ENCODE measurements around the gene OR52W1.

OR52W1 gene, protein sequence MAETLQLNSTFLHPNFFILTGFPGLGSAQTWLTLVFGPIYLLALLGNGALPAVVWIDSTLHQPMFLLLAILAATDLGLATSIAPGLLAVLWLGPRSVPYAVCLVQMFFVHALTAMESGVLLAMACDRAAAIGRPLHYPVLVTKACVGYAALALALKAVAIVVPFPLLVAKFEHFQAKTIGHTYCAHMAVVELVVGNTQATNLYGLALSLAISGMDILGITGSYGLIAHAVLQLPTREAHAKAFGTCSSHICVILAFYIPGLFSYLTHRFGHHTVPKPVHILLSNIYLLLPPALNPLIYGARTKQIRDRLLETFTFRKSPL

DNA sequence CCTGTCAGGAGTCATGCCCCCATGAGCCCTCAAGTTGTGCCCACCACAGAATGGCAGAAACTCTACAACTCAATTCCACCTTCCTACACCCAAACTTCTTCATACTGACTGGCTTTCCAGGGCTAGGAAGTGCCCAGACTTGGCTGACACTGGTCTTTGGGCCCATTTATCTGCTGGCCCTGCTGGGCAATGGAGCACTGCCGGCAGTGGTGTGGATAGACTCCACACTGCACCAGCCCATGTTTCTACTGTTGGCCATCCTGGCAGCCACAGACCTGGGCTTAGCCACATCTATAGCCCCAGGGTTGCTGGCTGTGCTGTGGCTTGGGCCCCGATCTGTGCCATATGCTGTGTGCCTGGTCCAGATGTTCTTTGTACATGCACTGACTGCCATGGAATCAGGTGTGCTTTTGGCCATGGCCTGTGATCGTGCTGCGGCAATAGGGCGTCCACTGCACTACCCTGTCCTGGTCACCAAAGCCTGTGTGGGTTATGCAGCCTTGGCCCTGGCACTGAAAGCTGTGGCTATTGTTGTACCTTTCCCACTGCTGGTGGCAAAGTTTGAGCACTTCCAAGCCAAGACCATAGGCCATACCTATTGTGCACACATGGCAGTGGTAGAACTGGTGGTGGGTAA, at the start of gene OR52W1:
OR52W1 (plus strand) TSS at position 51 of the 637 bp plus-strand sequence; CDS start at position 51, 0 bp downstream.
- no peak within 1 kb of the TSS for H3K27ac Mint-ChIP-seq
- H3K36me3 Mint-ChIP-seq (ENCODE audit: low read depth), result peaks cover 3% of the 10 kb centered on the region
- DNase-seq (ENCODE audit: low spot score), result no peak
- no peaks in the 10 kb centered on the region for H3K27me3 Mint-ChIP-seq (ENCODE audit: low read depth)
- H3K4me1 Mint-ChIP-seq (ENCODE audit: low read depth), result peaks cover 34% of the 10 kb centered on the region
- no peaks in the 10 kb centered on the region for H3K9me3 Mint-ChIP-seq
- H3K4me3 Mint-ChIP-seq, result no peak within 1 kb of the TSS

DNA sequence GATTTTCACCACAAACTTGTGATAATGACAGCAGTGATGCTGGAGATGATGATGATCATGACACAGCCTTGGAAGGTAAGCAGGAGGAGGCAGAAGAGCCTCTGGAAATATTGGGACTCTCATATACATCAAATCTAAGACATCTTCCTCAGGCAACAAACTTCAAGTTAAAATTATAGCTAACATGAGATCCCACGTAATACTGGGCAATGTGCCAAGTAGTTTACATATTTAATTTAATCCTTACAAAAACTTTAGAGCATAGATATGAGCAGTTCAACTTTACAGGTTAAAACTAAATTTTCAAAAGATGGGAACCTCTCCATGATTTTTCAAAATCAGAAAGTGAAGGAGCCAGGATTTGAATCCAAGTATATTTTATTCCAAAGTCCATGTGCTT, 47.9 kb upstream of the OR52W1 start:
- H3K4me3 Mint-ChIP-seq, result no peak overlapping the region
- H3K9me3 Mint-ChIP-seq, result peaks cover 4% of the 10 kb centered on the region
- H3K27me3 Mint-ChIP-seq (ENCODE audit: low read depth), result no peaks in the 10 kb centered on the region
- H3K36me3 Mint-ChIP-seq (ENCODE audit: low read depth), result no peaks in the 10 kb centered on the region
- no peak for DNase-seq (ENCODE audit: low spot score)
- no peak overlapping the region for H3K27ac Mint-ChIP-seq
- no peaks in the 10 kb centered on the region for H3K4me1 Mint-ChIP-seq (ENCODE audit: low read depth)

DNA sequence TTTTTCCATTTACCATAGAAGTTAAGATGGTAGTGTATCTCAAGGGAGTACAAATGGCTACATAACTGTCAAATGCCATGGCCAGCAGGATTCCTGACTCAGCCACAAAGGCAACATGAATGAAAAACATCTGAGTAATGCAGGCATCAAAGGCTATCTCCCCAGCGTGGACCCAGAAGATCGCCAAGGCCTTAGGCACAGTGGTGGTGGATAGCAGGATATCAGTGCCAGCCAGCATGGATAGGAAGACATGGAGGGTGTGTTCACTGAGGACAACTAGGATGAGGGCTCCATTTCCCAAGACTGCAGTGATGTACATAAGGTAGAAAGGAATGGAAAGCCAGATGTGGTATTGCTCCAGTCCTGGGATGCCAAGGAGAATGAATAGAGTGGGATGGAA, 46.9 kb upstream of the OR52W1 start:
- Mint-ChIP-seq H3K4me1 (ENCODE audit: low read depth) (no peaks in the 10 kb centered on the region), H3K9me3 (peaks cover 4% of the 10 kb centered on the region), H3K27ac (no peak overlapping the region), H3K27me3 (ENCODE audit: low read depth) (no peaks in the 10 kb centered on the region), H3K4me3 (no peak overlapping the region), H3K36me3 (ENCODE audit: low read depth) (no peaks in the 10 kb centered on the region)
- DNase-seq (ENCODE audit: low spot score), result no peak

DNA sequence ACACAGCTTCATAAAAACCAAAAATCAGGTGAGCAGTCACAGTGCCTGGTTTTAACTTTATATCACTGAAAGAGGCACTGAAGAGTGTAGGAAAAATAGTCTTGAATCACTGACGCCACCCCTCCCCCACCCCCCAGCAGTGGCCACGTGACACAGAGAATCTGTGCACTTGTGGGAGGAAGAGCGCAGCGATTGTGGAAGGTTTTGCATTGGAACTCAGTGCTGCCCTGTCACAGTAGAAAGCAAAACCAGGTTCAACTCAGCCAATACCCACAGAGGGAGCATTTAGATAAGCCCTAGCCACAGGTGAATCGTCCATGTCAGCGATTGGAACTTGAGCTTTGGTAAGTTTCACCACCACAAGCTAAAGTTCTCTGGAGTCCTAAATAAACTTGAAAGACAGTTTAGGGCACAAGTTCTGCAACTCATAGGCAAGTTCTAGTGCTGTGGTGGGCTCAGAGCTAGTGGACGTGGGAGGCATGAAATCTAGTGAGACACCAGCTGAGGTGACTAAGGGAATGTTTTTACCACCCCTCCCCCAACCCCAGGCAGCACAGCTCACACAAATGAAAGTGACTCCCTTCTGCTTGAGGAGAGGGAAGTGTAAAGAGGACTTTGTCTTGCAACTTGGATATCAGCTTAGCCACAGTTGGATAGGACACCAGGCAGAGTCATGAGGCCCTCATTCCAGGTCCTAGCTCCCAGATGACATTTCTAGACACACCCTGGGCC, 42.2 kb upstream of the OR52W1 start:
- Mint-ChIP-seq H3K27me3 (ENCODE audit: low read depth) (no peaks in the 10 kb centered on the region), H3K9me3 (no peaks in the 10 kb centered on the region), H3K4me1 (ENCODE audit: low read depth) (no peaks in the 10 kb centered on the region), H3K36me3 (ENCODE audit: low read depth) (no peaks in the 10 kb centered on the region), H3K27ac (no peak overlapping the region), H3K4me3 (no peak overlapping the region)
- no peak for DNase-seq (ENCODE audit: low spot score)

DNA sequence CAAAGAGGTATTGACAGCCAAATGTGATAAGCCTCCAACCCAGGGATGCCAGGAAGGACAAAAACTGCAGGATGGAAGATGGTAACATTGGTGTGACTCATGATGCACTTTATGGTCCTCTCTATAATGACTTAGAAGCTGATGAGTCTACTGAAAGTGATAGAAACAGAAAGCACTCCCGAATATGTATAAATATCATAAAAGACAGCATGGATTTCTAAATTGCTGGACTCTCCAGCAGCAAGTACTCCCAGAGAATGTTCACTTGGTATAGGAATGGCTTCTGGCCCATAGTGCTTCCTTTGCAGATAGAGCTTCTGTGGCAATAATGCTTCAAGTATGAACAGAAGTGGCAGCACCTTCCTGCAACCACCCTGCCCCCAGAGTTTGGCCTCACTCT, 28.8 kb upstream of the OR52W1 start, which contains the start of gene OR52B2:
OR52B2 (minus strand) TSS at position 101 of the 400 bp plus-strand sequence; CDS start at position 101, 0 bp downstream.
- Mint-ChIP-seq H3K27me3 (ENCODE audit: low read depth) (peaks cover 14% of the 10 kb centered on the region), H3K4me1 (ENCODE audit: low read depth) (no peaks in the 10 kb centered on the region), H3K9me3 (no peaks in the 10 kb centered on the region), H3K4me3 (no peak within 1 kb of the TSS), H3K36me3 (ENCODE audit: low read depth) (no peaks in the 10 kb centered on the region), H3K27ac (no peak within 1 kb of the TSS)
- DNase-seq (ENCODE audit: low spot score), result no peak

DNA sequence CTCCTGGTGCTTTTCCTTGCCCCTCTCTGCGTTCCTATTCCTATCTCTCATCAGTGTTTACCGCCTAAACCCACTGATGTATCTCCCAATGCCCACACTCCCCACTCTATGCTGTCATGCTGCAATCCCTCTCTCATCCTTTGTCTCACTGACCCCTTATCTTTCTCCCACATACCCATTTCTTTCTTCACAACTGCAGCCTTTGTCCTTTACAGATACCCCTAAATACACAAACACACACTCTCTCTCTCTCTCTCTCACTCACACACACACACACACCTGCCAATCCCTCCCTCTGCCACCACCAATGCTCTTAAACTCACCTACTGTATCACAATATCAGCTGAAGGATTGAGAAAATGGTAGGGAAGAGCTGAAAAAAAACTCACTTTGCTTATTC, 23.6 kb upstream of the OR52W1 start:
- Mint-ChIP-seq H3K27me3 (ENCODE audit: low read depth) (peaks cover 24% of the 10 kb centered on the region), H3K4me1 (ENCODE audit: low read depth) (no peaks in the 10 kb centered on the region), H3K4me3 (no peak overlapping the region), H3K27ac (no peak overlapping the region), H3K9me3 (no peaks in the 10 kb centered on the region), H3K36me3 (ENCODE audit: low read depth) (no peaks in the 10 kb centered on the region)
- no peak for DNase-seq (ENCODE audit: low spot score)

DNA sequence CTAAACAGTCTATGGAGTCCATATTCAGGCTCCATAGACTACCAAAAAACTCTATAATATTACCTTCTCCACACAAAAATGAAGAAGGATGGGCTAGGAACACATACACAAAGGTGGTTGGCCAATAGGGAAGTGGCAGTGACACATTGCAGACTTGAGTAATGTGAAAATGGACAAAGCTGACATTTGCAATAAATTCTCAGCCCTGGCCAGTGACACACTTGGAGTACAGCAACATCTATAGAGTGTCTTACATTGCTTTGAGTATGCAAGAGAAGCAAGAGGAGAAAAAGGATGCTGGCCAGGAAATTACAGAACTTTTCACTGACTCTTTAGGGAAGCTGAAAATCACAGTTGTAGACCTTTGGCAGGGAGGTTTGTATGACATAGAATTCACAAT, 7.3 kb upstream of the OR52W1 start:
- no peaks in the 10 kb centered on the region for H3K36me3 Mint-ChIP-seq (ENCODE audit: low read depth)
- no peak overlapping the region for H3K27ac Mint-ChIP-seq
- DNase-seq (ENCODE audit: low spot score), result no peak
- H3K27me3 Mint-ChIP-seq (ENCODE audit: low read depth), result peaks cover 4% of the 10 kb centered on the region
- H3K4me3 Mint-ChIP-seq, result no peak overlapping the region
- H3K4me1 Mint-ChIP-seq (ENCODE audit: low read depth), result peaks cover 7% of the 10 kb centered on the region
- H3K9me3 Mint-ChIP-seq, result no peaks in the 10 kb centered on the region

DNA sequence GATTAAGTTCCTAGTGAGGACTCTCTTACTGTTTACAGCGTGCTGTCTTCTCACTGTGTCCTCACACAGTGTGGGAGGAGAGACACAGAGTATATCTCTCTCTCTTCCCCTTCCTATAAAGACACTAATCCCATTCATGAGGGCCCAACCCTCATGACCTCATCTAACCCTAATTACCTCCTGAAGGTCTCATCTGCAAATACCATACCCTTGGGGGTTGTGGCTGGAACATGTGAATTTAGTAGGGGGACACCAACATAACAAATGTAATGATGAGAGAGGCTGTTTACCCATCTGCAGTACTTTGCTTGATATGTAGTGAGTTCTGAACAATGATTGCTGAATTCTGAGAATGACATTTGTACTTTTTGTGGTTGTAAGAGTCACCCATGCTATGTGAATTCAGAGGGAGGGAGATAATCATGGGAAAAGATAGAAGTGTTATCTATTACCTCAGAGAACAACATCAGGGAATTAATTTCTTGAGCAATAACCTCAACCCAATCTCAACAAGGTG, 4.9 kb upstream of the OR52W1 start:
- H3K4me3 Mint-ChIP-seq, result no peak overlapping the region
- DNase-seq (ENCODE audit: low spot score), result no peak
- no peaks in the 10 kb centered on the region for H3K36me3 Mint-ChIP-seq (ENCODE audit: low read depth)
- no peak overlapping the region for H3K27ac Mint-ChIP-seq
- no peaks in the 10 kb centered on the region for H3K9me3 Mint-ChIP-seq
- H3K4me1 Mint-ChIP-seq (ENCODE audit: low read depth), result peaks cover 7% of the 10 kb centered on the region
- H3K27me3 Mint-ChIP-seq (ENCODE audit: low read depth), result peaks cover 4% of the 10 kb centered on the region

DNA sequence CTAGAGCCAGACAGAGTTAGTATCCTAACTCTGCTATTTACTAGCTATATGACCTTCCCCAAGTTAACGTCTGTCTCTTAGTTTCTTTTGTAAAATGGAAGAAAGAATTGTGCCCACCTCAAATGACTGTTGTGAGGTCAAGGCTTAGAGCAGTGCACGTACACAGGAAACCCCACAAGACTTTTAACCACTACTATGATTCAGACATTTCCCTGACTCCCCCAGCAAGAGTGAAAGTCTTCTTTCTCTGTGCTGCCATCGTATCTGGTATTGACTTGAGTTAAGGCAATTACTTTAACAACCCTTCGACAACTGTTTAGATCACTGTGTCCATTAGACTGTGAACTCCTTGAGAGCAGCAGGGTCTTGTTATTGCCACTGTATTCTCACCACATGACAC, 2.6 kb upstream of the OR52W1 start:
- Mint-ChIP-seq H3K4me1 (ENCODE audit: low read depth) (peaks cover 15% of the 10 kb centered on the region), H3K9me3 (no peaks in the 10 kb centered on the region), H3K27ac (no peak overlapping the region), H3K27me3 (ENCODE audit: low read depth) (peaks cover 4% of the 10 kb centered on the region), H3K4me3 (no peak overlapping the region), H3K36me3 (ENCODE audit: low read depth) (no peaks in the 10 kb centered on the region)
- peak; percentile 19 for DNase-seq (ENCODE audit: low spot score)

DNA sequence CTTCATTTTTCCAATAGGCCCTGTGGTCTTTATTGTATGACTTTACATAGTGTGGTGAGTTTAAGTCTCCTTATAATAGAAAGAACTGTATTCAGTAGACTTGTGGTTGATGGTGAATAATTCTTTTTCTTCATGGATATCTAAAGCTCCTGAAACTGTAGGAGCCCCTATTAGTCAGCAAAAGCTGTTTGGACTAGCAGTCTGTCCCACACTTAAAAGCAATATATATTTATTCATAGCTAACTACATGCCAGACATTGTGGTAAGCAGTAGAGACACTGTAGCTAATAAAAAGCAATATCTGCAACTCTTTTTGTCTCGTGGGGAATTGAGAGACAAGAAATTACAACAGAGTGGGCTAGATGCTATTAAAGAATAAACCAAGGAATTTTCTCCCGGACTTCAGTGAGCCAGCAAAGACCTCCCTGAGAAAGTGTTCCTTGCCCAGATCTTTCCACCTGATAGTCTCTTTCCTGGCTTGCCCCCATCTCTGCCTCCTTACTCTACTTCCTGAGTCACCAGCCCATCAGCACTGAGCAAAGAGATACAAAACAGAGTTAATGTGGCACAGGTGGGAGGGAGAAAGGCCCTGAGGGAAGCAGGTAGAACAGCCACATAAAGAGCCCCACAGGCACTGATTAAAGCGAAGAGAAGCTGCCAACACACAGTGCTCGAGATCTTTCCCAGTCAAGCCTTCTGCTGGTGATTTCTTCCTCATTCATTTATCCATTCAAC, 1.4 kb upstream of the OR52W1 start:
- no peak for DNase-seq (ENCODE audit: low spot score)
- peaks cover 4% of the 10 kb centered on the region for H3K27me3 Mint-ChIP-seq (ENCODE audit: low read depth)
- H3K9me3 Mint-ChIP-seq, result no peaks in the 10 kb centered on the region
- H3K27ac Mint-ChIP-seq, result no peak overlapping the region
- peaks cover 20% of the 10 kb centered on the region for H3K4me1 Mint-ChIP-seq (ENCODE audit: low read depth)
- H3K36me3 Mint-ChIP-seq (ENCODE audit: low read depth), result no peaks in the 10 kb centered on the region
- no peak overlapping the region for H3K4me3 Mint-ChIP-seq

DNA sequence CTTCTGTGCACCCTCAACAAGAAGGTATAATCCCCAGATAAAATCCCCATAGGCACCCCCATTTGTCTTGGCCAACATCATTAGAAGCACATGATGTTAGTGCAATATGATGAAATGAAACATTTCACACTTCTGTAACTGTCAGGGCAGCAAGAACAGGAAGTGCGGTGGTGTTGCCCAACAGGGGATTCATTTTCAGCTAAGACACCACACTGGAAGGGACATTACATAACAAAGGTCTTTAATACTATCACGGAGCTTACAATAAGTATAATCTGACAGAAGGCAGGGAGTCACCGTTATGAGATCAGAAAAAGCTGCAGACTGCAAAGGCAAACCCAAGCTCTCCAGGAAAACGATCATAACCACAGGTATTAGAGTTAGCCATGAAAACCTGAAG, 2.0 kb downstream of the OR52W1 start:
- no peak for DNase-seq (ENCODE audit: low spot score)
- no peaks in the 10 kb centered on the region for H3K27me3 Mint-ChIP-seq (ENCODE audit: low read depth)
- H3K4me3 Mint-ChIP-seq, result no peak overlapping the region
- H3K4me1 Mint-ChIP-seq (ENCODE audit: low read depth), result peaks cover 33% of the 10 kb centered on the region
- H3K27ac Mint-ChIP-seq, result peak overlapping the region; percentile 10
- peaks cover 3% of the 10 kb centered on the region for H3K36me3 Mint-ChIP-seq (ENCODE audit: low read depth)
- H3K9me3 Mint-ChIP-seq, result no peaks in the 10 kb centered on the region

DNA sequence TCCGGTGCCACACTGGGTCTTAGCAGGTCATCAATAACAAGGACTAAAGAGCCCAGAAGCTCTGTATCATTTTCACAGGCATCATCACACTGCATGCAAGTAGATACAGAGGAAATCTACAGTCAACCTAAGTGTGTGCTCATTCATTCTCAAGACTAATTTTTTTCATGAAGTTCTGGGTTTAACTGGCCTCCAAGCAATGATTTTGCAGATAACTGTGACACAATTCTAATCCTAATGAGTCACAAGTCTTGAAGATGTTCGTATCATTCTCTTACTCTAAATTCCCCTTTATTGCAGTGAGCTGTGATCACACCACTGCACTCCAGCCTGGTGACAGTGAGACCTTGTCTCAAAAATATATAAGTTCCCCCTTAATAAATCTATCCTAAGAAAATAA, 2.5 kb downstream of the OR52W1 start:
- H3K27me3 Mint-ChIP-seq (ENCODE audit: low read depth), result no peaks in the 10 kb centered on the region
- no peak overlapping the region for H3K27ac Mint-ChIP-seq
- peaks cover 3% of the 10 kb centered on the region for H3K36me3 Mint-ChIP-seq (ENCODE audit: low read depth)
- peaks cover 28% of the 10 kb centered on the region for H3K4me1 Mint-ChIP-seq (ENCODE audit: low read depth)
- H3K4me3 Mint-ChIP-seq, result no peak overlapping the region
- DNase-seq (ENCODE audit: low spot score), result peak; percentile 19
- no peaks in the 10 kb centered on the region for H3K9me3 Mint-ChIP-seq

DNA sequence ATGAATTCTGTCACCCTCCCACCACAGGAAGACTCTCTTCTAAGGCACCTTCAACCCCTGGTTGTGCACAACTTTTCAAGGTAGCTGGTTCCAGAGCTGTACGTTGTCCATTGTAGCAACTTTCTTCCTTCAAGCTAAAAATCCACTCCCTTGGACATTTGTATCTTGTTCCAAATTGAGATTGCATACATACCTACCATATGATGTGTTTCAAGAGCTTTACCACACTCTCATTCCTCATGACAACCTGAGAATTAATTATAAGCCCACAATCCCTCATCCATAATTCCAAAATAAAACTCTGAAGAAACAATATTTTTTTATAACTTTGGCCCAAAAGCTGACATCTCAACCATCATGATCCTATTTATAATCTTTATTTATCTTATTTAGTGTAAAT, 3.0 kb downstream of the OR52W1 start:
- no peak overlapping the region for H3K27ac Mint-ChIP-seq
- no peak overlapping the region for H3K4me3 Mint-ChIP-seq
- H3K36me3 Mint-ChIP-seq (ENCODE audit: low read depth), result peaks cover 3% of the 10 kb centered on the region
- H3K27me3 Mint-ChIP-seq (ENCODE audit: low read depth), result no peaks in the 10 kb centered on the region
- H3K9me3 Mint-ChIP-seq, result no peaks in the 10 kb centered on the region
- peaks cover 26% of the 10 kb centered on the region for H3K4me1 Mint-ChIP-seq (ENCODE audit: low read depth)
- DNase-seq (ENCODE audit: low spot score), result no peak

Data from T-helper 2 cell treated with Interferon-gamma antibody and Interleukin-4, amounts not matched to agents 5 μg/mL and 100 μg/mL, for 36 hours (primary cell).